GM10266 (cell line): Measurements from ENCODE around the gene SLFN13.

Experiments
- DNase-seq: peaks from one replicate; pipeline ENCODE4 v3.0.0; 2012; ENCODE audit errors: extremely low spot score
- TF ChIP-seq, protein P1 (sequence below): IDR thresholded peaks from 2 replicates; pipeline ENCODE4 v1.5.1; 2012; ENCODE audit warnings: mild to moderate bottlenecking, low read depth; ENCODE audit not compliant: control insufficient read depth, insufficient read depth; ENCODE audit errors: missing control alignments

SLFN13 gene, protein sequence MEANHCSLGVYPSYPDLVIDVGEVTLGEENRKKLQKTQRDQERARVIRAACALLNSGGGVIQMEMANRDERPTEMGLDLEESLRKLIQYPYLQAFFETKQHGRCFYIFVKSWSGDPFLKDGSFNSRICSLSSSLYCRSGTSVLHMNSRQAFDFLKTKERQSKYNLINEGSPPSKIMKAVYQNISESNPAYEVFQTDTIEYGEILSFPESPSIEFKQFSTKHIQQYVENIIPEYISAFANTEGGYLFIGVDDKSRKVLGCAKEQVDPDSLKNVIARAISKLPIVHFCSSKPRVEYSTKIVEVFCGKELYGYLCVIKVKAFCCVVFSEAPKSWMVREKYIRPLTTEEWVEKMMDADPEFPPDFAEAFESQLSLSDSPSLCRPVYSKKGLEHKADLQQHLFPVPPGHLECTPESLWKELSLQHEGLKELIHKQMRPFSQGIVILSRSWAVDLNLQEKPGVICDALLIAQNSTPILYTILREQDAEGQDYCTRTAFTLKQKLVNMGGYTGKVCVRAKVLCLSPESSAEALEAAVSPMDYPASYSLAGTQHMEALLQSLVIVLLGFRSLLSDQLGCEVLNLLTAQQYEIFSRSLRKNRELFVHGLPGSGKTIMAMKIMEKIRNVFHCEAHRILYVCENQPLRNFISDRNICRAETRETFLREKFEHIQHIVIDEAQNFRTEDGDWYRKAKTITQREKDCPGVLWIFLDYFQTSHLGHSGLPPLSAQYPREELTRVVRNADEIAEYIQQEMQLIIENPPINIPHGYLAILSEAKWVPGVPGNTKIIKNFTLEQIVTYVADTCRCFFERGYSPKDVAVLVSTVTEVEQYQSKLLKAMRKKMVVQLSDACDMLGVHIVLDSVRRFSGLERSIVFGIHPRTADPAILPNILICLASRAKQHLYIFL

DNA sequence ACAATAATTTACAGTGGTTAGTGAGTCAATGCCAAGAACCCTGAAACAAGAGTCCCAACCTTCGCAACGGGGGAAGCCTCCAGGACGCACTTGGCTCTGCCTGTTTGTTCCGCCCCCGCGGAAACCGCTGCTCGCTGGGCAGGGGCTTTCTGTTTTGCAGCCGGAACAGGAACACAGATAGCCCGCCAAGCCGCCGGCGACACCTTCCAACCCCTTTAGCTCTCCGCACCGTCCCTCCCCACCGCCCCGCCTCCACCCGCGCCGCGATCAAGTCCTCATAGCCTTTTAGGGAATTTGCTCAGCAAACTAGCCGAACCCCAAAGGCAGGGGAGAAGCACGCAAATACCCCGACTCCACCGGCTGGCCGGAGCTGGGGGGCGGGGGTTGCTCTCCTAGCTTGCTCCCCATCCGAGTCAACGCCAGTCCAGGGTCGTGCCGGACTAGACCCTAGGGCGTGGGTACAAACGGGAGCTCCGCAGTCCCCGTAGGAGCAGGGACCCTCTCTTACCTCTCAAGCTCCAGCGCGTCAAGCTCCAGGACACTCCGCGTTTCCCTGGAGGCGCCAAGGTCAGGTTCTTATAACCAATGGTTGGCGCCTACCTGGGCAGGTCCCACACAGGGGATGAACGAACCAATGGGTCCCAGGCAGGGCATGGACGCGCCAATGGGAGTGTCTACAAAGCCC is at the start of gene SLFN13:
SLFN13 (minus strand) TSS at position 553 of the 685 bp plus-strand sequence. CDS start 3,086 bp downstream, outside the sequence.
- TF ChIP-seq, protein P1, sequence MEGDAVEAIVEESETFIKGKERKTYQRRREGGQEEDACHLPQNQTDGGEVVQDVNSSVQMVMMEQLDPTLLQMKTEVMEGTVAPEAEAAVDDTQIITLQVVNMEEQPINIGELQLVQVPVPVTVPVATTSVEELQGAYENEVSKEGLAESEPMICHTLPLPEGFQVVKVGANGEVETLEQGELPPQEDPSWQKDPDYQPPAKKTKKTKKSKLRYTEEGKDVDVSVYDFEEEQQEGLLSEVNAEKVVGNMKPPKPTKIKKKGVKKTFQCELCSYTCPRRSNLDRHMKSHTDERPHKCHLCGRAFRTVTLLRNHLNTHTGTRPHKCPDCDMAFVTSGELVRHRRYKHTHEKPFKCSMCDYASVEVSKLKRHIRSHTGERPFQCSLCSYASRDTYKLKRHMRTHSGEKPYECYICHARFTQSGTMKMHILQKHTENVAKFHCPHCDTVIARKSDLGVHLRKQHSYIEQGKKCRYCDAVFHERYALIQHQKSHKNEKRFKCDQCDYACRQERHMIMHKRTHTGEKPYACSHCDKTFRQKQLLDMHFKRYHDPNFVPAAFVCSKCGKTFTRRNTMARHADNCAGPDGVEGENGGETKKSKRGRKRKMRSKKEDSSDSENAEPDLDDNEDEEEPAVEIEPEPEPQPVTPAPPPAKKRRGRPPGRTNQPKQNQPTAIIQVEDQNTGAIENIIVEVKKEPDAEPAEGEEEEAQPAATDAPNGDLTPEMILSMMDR, result no peak
- DNase-seq, result peak; percentile 81

- DNase-seq, result no peak
- TF ChIP-seq, protein P1, result no peak
Measured at GRCh38 chr17:35496451-35497290, 48.1 kb upstream of the SLFN13 start.

DNA sequence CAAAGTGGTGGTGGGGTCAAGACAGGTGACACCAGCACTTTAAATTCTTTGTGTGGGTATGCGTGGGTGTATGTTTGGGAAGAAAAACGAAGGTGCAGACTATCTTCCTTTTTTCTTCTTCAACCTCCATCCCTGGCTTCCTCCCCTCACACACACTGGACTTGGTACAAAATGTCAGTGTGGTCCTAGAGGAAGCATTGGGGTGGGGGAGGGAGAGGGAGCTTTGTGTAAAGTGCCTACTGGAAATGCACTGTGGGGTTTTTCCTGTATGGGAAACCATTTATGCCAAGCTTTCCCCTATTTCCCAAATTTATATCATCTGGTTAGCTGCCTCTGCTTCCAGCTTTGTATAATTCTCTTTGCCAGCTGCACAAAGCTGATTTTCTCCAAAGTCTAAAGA is 44.5 kb upstream of the SLFN13 start:
- TF ChIP-seq, protein P1, result no peak
- DNase-seq, result no peak

- DNase-seq, result no peak
Measured at GRCh38 chr17:35491417-35491816, 42.9 kb upstream of the SLFN13 start.

GRCh38 chr17:35489944-35490343 is 41.4 kb upstream of the SLFN13 start:
- TF ChIP-seq, protein P1, result no peak
- DNase-seq, result no peak

More at GRCh38 chr17:35491417-35491816, 42.9 kb upstream of the SLFN13 start:
- TF ChIP-seq, protein P1, result no peak

GRCh38 chr17:35488991-35489390 is 40.4 kb upstream of the SLFN13 start:
- TF ChIP-seq, protein P1, result no peak

More at GRCh38 chr17:35488991-35489390, 40.4 kb upstream of the SLFN13 start:
- no peak for DNase-seq
